Measurements from ENCODE around the gene GPR35. TPM values are rescaled to one million over a fixed set of nuclear protein-coding genes. Genes with fewer than 3 reads are reported as not detected.

The GPR35 gene, protein sequence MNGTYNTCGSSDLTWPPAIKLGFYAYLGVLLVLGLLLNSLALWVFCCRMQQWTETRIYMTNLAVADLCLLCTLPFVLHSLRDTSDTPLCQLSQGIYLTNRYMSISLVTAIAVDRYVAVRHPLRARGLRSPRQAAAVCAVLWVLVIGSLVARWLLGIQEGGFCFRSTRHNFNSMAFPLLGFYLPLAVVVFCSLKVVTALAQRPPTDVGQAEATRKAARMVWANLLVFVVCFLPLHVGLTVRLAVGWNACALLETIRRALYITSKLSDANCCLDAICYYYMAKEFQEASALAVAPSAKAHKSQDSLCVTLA
- 1.6 TPM for total RNA-seq

GRCh38 chr2:240624950-240625621, at the start of gene GPR35:
GPR35 (plus strand) TSS chr2:240625480; CDS start chr2:240629953, 4,473 bp downstream.
- DNase-seq (ENCODE audit: low spot score) = no peak

GRCh38 chr2:240576036-240576435, 49.2 kb upstream of the GPR35 start:
- DNase-seq (ENCODE audit: low spot score) = no peak

GRCh38 chr2:240576436-240577205, 48.7 kb upstream of the GPR35 start:
- DNase-seq (ENCODE audit: low spot score) = no peak

GRCh38 chr2:240577281-240578109, 47.8 kb upstream of the GPR35 start:
- DNase-seq (ENCODE audit: low spot score) = no peak

DNA sequence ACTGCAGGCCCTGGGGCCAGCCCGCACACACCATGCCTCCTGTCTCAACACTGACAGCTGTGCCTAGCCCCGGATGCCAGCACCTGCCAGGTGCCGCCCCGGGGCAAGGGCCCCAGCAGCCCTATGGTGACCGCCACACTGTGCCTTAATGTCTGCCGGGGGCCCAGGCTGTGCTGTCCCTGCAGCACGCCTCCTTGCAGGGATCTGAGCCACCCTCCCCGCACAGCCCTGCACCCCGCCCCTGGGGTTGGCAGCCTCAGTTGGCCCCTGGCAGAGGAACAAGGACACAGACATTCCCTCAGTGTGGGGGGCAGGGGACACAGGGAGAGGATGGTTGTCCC, 47.2 kb upstream of the GPR35 start:
- DNase-seq (ENCODE audit: low spot score) = no peak

DNA sequence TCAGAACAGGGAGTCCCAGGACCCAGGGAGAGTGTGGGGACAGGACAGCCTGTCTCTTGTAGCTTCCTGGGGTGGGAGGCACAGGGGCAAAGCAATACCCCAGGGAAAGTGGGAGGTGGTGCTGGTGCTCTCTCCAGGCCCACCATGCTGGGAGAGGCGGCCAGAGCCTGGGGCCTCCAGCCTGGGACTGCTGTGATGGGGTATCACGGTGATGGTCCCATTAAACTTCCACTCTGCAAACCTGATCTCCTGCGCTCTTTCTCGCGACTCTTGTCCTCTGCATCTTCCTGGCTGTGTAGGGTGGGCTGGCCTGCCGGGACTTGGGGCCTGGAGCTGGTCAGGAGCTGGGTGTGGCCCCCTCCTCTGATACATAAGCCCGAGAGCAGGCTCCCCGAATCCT, 46.8 kb upstream of the GPR35 start:
- DNase-seq (ENCODE audit: low spot score) = no peak

- no peak for DNase-seq (ENCODE audit: low spot score)
Measured at GRCh38 chr2:240579071-240579762, 46.1 kb upstream of the GPR35 start.

- DNase-seq (ENCODE audit: low spot score) = peak; percentile 78
Measured at GRCh38 chr2:240579771-240580614, 45.3 kb upstream of the GPR35 start.

GRCh38 chr2:240581811-240582210, 43.5 kb upstream of the GPR35 start:
- DNase-seq (ENCODE audit: low spot score) = no peak

DNA sequence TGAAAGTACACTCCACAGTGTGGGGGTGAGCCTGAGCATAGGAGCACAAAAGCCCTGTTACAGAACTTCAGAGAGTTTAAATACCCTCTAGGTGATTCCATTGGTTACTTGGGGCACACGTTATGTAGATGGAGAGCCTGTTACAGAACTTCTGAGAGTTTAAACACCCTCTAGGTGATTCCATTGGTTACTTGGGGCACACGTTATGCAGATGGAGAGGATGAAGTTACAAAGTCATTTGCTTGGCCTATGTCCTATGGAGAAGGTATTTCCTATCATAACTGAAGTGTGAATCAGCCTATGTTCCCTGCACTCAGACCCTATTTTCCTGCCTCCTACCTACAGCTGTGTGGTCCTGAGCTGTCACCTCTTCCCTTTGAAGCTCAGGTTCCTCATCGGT, 42.5 kb upstream of the GPR35 start:
- no peak for DNase-seq (ENCODE audit: low spot score)

DNA sequence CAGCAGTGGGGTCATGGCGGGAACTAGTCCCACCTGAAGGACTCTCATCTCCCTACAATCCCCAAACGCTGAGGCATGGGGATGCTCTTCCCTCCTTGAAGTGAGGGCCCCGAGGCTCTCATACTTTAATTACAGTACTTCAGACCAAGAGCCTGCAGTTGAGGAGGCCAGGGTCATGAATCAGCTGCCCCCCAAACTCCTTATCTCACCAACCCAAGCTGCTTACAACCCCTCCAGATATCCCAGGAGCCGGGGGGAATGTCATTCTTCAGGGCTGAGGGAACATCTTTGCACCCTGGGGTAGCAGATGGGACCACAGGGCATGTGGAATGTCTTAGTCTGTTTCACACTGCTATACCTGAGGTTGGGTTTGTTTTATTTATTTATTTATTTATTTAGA, 41.5 kb upstream of the GPR35 start:
- no peak for DNase-seq (ENCODE audit: low spot score)

DNA sequence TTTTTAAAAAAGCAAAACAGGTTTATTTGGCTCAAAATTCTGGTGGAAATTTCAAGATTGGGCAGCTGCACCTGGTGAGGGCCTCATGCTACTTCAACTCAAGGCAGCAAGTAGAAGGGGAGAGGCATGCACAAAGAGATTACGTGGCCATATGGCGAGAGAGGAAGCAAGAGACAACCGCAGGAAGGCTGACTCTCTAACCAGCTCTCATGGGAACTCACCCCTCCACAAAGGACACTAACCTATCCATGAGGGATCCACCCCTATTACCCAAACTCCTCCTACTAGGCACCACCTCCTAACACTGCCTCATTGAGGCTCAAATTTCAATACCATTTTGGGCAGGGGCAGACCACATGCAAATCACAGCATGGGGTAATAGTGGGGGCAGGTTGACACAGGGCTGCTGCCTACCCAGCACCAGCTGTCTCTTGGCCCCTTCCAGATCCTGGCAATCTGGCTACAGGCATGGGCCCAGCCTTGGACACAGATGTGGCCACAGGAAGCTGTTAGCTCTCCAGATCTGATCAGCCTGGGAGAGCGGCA, 40.7 kb upstream of the GPR35 start:
- DNase-seq (ENCODE audit: low spot score) = no peak

GRCh38 chr2:240585101-240585500, 40.2 kb upstream of the GPR35 start:
- no peak for DNase-seq (ENCODE audit: low spot score)

GRCh38 chr2:240585681-240586197, 39.5 kb upstream of the GPR35 start:
- DNase-seq (ENCODE audit: low spot score) = no peak

DNA sequence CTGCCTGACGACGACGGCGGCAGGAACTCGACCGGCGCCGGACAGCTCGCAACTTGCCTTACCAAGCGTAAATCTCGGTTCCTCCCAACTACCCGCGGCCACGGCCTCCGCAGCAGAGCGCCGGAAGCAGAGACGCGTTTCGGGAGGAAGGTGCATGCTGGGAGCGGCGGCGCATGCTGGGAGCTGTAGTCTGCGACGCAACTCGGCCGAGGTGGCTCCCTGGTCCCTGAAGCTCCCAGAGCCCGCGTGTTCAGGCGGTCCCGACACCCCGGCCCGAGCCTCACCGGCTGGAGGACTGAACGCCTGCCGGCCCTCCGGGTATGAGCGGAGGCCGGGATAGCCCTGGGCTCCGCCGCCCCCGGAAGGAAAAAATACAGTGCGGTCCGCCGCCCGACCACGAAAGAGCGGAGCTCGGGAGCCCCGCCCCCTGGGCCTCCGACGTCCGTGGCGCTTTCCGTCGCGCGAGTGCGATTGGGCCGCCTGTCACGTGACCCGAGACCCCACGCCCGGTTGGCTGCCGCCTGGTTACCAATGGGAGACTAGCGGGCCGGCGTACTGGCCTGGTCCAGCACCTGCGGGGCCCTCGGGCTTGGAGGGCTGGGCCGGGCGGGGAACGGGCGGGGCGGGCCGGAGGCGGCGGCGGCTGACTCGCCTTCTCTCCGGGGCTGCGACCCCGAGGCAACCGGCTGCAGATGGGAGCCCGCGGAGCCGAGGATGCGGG, 38.9 kb upstream of the GPR35 start, which contains the start of gene CAPN10:
TSS of gene CAPN10 (plus strand) at position 537 of the 721 bp plus-strand sequence. CDS start at position 715, 178 bp downstream.
- DNase-seq (ENCODE audit: low spot score) = peak; percentile 98

GRCh38 chr2:240586919-240587800, 38.1 kb upstream of the GPR35 start:
- DNase-seq (ENCODE audit: low spot score) = no peak

DNA sequence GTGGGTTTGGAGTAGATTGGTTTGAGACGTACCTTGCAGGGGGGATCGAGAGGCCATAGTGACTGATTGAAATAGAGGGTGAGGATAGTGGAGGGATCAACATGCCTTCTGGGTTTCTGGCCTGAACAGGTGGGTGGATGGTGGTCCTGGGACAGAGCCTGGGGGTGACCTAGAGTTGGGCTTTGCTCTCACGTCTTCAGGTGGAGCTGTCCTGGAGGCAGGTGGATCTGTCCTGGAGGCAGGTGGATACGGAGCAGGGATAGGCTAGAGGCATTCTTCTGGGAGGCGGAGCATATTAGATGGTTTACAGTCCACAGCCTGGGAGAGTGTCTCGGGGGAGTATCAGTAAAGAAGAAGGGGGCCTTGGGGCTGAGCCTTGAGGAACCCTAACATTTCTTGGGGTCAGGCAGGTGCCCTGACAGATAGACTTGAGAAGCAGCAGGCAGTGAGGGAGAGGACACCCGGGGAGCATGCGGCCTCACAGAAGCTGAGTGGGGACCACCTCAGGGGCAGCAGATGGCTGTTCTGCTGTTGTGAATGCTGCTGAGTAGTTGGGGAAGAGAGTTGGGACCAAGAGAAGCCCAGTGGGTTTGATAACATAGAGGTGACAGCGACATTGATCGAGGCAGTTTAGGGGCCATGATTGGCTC, 37.1 kb upstream of the GPR35 start:
- DNase-seq (ENCODE audit: low spot score) = no peak

Measured in ureter (tissue), 1 donor.